Activated T-helper 1 cell treated with Interleukin-2 at 50 U/mL for 16 hours (primary cell): Measurements from ENCODE around the gene ZNF581.

Experiments
- DNase-seq: peaks from one replicate; pipeline ENCODE4 v3.0.0-alpha.2; 2020; ENCODE audit warnings: low read depth

ZNF581 gene

GRCh38 chr19:55611300-55611982, 32.0 kb upstream of the ZNF581 start:
- DNase-seq: no peak

- no peak for DNase-seq
Measured at GRCh38 chr19:55611983-55612645, 31.3 kb upstream of the ZNF581 start.

- DNase-seq: no peak
Measured at GRCh38 chr19:55613396-55613795, 30.1 kb upstream of the ZNF581 start.

GRCh38 chr19:55613930-55614710, 29.3 kb upstream of the ZNF581 start:
- no peak for DNase-seq

GRCh38 chr19:55614711-55615542, 28.5 kb upstream of the ZNF581 start:
- DNase-seq: no peak

- DNase-seq: no peak
Measured at GRCh38 chr19:55615543-55616394, 27.7 kb upstream of the ZNF581 start.

GRCh38 chr19:55616395-55616875, 27.0 kb upstream of the ZNF581 start:
- no peak for DNase-seq

- no peak for DNase-seq
Measured at GRCh38 chr19:55617426-55617825, 26.0 kb upstream of the ZNF581 start.

GRCh38 chr19:55618426-55618825, 25.0 kb upstream of the ZNF581 start:
- no peak for DNase-seq

- no peak for DNase-seq
Measured at GRCh38 chr19:55619286-55619685, 24.2 kb upstream of the ZNF581 start.

GRCh38 chr19:55620410-55621204, 22.8 kb upstream of the ZNF581 start:
- DNase-seq: no peak

GRCh38 chr19:55621205-55621672, 22.2 kb upstream of the ZNF581 start:
- no peak for DNase-seq

GRCh38 chr19:55621673-55622231, 21.7 kb upstream of the ZNF581 start:
- no peak for DNase-seq

- DNase-seq: no peak
Measured at GRCh38 chr19:55622242-55622969, 21.0 kb upstream of the ZNF581 start.

GRCh38 chr19:55623130-55623529, 20.3 kb upstream of the ZNF581 start:
- DNase-seq: no peak

- no peak for DNase-seq
Measured at GRCh38 chr19:55623561-55623960, 19.9 kb upstream of the ZNF581 start.

GRCh38 chr19:55624109-55625003, 19.1 kb upstream of the ZNF581 start, which contains the start of gene ZNF784:
Gene ZNF784 (minus strand): TSS chr19:55624566. CDS start chr19:55624561, 5 bp downstream.
- peak; percentile 88 for DNase-seq

GRCh38 chr19:55625004-55625326, 18.5 kb upstream of the ZNF581 start:
- DNase-seq: no peak
